GM10847 (cell line): Measurements from ENCODE around the gene PM20D2.

Experiments
- POLR2A ChIP-seq: IDR thresholded peaks from 2 replicates; pipeline ENCODE4 v1.6.1; 2011; ENCODE audit not compliant: insufficient read length; ENCODE audit errors: extremely low read depth

Gene PM20D2

GRCh38 chr6:89139509-89140346 is 6.1 kb upstream of the PM20D2 start:
- no peak for TF ChIP-seq POLR2A

GRCh38 chr6:89140347-89141156 is 5.3 kb upstream of the PM20D2 start:
- TF ChIP-seq POLR2A, result no peak

- TF ChIP-seq POLR2A, result no peak
Measured at GRCh38 chr6:89144354-89144906, 1.4 kb upstream of the PM20D2 start.

GRCh38 chr6:89145091-89145955 is 532 bp upstream of the PM20D2 start:
- no peak for TF ChIP-seq POLR2A

GRCh38 chr6:89146718-89147700 is 1.2 kb downstream of the PM20D2 start:
- TF ChIP-seq POLR2A, result no peak

DNA sequence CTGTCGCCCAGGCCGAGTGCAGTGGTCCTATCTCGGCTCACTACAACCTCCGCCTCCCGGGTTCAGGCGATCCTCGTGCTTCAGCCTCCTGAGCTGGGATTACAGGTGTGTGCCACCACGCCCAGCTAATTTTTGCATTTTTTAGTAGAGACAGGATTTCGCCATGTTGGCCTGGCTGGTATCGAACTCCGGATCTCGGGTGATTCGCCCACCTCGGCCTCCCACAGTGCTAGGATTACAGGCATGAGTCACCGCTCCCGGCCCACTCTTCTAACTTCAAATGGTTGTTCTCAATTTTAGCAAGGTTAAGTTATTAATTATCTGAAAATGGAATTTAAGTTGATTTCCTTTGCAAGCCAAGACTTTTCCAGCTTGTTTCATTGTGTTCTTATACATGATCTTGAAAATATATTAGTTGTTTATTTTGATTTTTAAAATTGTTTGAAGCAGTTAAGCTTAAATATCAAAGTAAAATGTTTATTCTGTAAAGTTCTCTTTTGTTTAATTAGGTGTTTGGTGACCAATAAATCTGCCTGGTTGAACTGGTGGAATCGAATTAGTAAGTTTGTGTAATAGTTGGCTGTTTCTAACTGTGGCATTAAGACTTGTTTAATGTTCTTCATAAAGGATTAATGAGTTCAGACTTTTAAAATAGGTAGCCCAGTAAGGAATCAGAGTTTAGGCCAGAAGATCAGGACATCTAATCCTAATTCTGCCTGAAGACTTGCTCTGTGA is 2.3 kb downstream of the PM20D2 start:
- no peak for TF ChIP-seq POLR2A

DNA sequence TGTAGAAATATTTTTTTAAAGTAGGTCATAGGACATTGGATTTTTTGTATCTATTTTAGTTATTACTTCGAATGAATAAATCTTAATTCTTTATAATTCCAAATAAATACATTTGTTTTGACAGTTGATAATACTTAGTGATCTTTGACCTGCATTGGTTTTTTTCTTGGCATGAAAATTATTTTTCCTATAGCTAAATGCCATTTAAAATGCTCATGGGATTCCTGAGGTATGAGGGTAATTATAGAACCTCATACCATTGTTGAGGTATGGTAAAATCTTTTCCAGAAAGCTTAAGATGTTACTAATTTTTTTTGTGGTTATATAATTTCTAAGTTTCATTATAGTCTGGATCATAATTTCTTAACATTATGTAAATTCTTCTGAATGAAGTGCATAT is 8.3 kb downstream of the PM20D2 start:
- no peak for TF ChIP-seq POLR2A

DNA sequence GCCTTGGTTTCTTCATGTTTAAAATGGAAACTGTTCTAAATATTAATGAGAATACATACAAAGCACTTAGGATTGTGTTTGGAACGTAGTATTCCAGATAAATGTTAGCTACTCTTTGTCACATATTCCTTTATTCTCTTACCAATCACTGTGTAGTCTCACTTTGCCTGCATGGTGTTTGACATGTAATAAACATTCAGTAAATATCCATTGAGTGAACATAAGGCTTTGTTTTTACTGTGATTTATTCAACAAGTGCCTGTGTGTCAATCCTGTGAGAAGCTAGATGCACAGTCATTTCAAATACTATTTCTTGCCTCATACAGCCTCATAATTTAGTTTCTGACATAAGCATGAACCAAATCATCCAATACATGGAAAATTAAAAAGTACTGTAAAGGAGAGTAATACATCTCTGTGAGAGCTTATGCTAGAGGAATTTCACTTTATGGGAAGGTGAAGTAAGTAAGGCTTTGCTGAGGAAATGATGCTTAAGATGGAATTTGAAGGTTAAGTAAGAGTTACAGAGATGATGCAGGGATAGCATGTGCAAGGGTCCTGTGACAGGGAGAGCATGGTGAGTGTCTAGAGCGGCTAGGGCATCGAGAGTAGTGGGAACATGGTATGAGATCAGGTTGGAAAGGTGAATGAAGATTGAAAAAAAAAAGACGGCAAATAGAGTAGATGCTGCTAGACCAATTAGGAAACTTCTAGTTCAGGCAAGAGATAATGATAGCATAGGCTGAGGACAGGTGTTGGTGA is 14.7 kb downstream of the PM20D2 start:
- no peak for TF ChIP-seq POLR2A

- TF ChIP-seq POLR2A, result no peak
Measured at GRCh38 chr6:89161326-89162046, 15.6 kb downstream of the PM20D2 start.

GRCh38 chr6:89162047-89162371 is 16.2 kb downstream of the PM20D2 start:
- no peak for TF ChIP-seq POLR2A

DNA sequence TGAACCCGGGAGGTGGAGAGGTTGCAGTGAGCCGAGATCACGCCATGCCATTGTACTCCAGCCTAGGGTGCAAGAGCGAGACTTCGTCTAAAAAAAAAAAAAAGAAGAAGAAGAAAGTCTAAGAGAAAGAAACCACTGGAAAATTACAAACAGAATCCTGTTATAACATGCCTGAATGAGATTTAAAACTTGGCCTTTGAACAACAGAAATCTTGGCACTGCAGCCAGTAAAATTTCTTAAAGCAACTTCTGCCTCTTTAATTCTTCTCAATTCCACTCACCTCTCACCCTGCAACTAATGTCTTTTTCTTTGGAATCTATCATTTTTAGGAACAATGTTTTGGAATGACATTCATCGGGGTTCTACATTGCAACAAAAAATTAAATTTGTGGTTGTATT is 26.3 kb downstream of the PM20D2 start:
- TF ChIP-seq POLR2A, result no peak

DNA sequence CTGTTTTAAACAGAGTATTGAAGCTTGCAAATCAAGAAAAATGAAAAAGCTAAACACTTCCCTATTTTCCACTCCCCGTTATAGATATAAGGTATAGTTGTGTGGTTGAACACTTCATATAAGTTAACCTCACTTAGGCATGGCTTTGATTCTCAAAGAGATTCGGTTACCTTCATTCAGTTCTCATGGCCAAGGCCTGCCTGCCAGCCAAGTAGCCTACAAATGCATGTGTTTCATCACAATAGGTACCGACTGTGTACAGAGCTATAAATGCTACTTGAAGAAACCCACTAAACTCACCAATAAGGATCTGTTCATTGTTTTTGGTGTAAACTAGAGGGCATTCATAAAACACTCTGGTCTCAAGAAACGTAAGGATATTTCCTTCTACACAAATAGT is 27.8 kb downstream of the PM20D2 start:
- no peak for TF ChIP-seq POLR2A

DNA sequence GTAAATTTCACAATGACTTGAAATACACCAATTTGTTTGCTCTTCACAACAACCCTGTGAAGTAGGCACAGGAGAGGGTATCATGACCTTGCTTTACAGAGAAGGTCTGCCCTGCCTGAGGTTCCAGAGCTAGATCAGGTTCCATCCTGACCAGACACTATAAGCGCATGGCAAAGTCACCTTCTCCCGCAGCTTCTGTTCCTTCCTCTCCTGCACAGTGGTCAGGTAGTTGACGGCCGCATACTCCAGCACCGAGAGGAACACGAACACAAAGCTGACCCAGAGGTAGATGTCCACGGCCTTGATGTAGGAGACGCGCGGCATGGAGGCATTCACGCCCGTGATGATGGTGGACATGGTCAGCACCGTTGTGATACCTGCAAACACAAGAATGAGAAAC is 34.3 kb downstream of the PM20D2 start:
- no peak for TF ChIP-seq POLR2A
